Measurements from ENCODE around the gene EIPR1.

DNA sequence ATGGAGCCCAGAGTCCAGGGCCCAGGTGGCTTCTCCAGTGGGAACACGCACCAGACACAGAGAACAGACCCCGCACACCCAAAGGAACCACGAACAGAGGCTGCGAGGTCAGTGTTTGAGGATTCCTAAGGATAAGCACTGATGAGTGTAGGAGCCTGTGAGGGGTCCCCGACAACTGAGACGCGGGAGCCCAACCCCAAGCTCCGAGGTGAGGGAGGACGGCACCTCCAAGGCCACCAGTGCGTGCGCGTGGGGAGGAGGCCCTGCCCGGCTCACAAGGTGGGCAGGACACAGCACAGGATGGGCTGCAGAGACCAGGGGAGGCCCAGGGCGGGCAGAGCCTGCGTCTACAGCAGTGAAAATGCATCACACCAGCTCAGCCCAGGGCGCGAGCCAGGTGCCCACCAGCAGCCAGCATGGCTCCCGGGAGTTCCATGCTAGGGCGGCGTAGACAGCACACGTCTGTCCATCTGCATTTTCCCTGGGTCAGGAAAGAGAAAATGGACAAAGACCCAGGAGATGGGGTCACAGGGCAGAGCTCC is 189.1 kb downstream of the EIPR1 start:
- TF ChIP-seq, protein P1, sequence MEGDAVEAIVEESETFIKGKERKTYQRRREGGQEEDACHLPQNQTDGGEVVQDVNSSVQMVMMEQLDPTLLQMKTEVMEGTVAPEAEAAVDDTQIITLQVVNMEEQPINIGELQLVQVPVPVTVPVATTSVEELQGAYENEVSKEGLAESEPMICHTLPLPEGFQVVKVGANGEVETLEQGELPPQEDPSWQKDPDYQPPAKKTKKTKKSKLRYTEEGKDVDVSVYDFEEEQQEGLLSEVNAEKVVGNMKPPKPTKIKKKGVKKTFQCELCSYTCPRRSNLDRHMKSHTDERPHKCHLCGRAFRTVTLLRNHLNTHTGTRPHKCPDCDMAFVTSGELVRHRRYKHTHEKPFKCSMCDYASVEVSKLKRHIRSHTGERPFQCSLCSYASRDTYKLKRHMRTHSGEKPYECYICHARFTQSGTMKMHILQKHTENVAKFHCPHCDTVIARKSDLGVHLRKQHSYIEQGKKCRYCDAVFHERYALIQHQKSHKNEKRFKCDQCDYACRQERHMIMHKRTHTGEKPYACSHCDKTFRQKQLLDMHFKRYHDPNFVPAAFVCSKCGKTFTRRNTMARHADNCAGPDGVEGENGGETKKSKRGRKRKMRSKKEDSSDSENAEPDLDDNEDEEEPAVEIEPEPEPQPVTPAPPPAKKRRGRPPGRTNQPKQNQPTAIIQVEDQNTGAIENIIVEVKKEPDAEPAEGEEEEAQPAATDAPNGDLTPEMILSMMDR (IDR thresholded peaks at IDR 0.05): no peak
- TF ChIP-seq POLR2A (IDR thresholded peaks at IDR 0.05): no peak
